WTC11 (cell line): Measurements from ENCODE around the gene TMEM87A. TPM values are rescaled to one million over a fixed set of nuclear protein-coding genes. Genes with fewer than 3 reads are reported as not detected.

Experiments used
- ATAC-seq: fragments of 200-7000 bp; cut with Tn5 transposase; 2 replicates; pipeline ENCODE4 v1.10.0; 2021; ENCODE audit warnings: mild to moderate bottlenecking, moderate library complexity
- CTCF ChIA-PET: fragments of 300-600 bp; sonication (Branson Sonifier 250); formaldehyde crosslinking; loops from one replicate; lab custom pipeline; 2021; ENCODE audit warnings: antibody characterized with exemption; lab: Charles Lee
- POLR2A ChIA-PET: fragments of 350-600 bp; sonication (Branson Sonifier 250); formaldehyde crosslinking; loops from one replicate; lab custom pipeline; 2021; ENCODE audit warnings: antibody characterized with exemption; lab: Charles Lee
- DNase-seq: peaks from one replicate; pipeline ENCODE4 v3.0.0; 2021; ENCODE audit warnings: low spot score
- H3K27ac Mint-ChIP-seq: 2 replicates; pipeline ENCODE4 v1.8.0; 2021; ENCODE audit warnings: mixed read lengths
- H3K27me3 Mint-ChIP-seq: 2 replicates; pipeline ENCODE4 v1.8.0; 2021; ENCODE audit warnings: low read depth, mild to moderate bottlenecking, moderate library complexity, mixed read lengths
- H3K36me3 Mint-ChIP-seq: 2 replicates; pipeline ENCODE4 v1.8.0; 2021; ENCODE audit warnings: mixed read lengths
- H3K4me1 Mint-ChIP-seq: 2 replicates; pipeline ENCODE4 v1.8.0; 2022; ENCODE audit warnings: mixed read lengths
- H3K4me3 Mint-ChIP-seq: 2 replicates; pipeline ENCODE4 v1.8.0; 2021; ENCODE audit warnings: mild to moderate bottlenecking, moderate library complexity, mixed read lengths
- H3K9me3 Mint-ChIP-seq: 2 replicates; pipeline ENCODE4 v1.8.0; 2021; ENCODE audit warnings: mixed read lengths
- ATF1 ChIP-seq: sonication (generic); formaldehyde crosslinking; IDR thresholded peaks from 2 replicates; pipeline ENCODE4 v1.8.1; 2023; ENCODE audit warnings: mild to moderate bottlenecking, moderate library complexity, missing genetic modification reagents
- CBFB ChIP-seq: sonication (generic); formaldehyde crosslinking; IDR thresholded peaks from 2 replicates; pipeline ENCODE4 v1.8.1; 2022; ENCODE audit warnings: mild to moderate bottlenecking, low read depth, missing genetic modification reagents
- ESRRA ChIP-seq: sonication (generic); formaldehyde crosslinking; IDR thresholded peaks from 2 replicates; pipeline ENCODE4 v1.8.1; 2022; ENCODE audit warnings: mild to moderate bottlenecking, missing genetic modification reagents, borderline replicate concordance
- GTF2I ChIP-seq: fragments of 250-450 bp; sonication (Bioruptor Pico); conservative IDR thresholded peaks from 2 replicates; pipeline ENCODE4 v1.4.0; 2021; ENCODE audit warnings: mild to moderate bottlenecking
- JAZF1 ChIP-seq: fragments of 250-450 bp; sonication (Bioruptor Pico); IDR thresholded peaks from 2 replicates; pipeline ENCODE4 v1.9.0; 2021; ENCODE audit warnings: moderate library complexity, mild to moderate bottlenecking, inconsistent platforms
- MYBL2 ChIP-seq: sonication (generic); formaldehyde crosslinking; IDR thresholded peaks from 2 replicates; pipeline ENCODE4 v1.8.1; 2023; ENCODE audit warnings: mild to moderate bottlenecking, moderate library complexity, missing genetic modification reagents
- NFE2L1 ChIP-seq: sonication (generic); formaldehyde crosslinking; IDR thresholded peaks from 2 replicates; pipeline ENCODE4 v1.8.1; 2023; ENCODE audit warnings: missing genetic modification reagents
- NFYB ChIP-seq: sonication (generic); formaldehyde crosslinking; conservative IDR thresholded peaks from 2 replicates; pipeline ENCODE4 v1.8.0; 2022; ENCODE audit warnings: low read depth, missing genetic modification reagents
- SOX15 ChIP-seq: fragments of 250-450 bp; sonication (Bioruptor Pico); IDR thresholded peaks from 2 replicates; pipeline ENCODE4 v1.9.0; 2021; ENCODE audit warnings: mild to moderate bottlenecking
- TCF7 ChIP-seq: sonication (generic); formaldehyde crosslinking; IDR thresholded peaks from 2 replicates; pipeline ENCODE4 v1.8.0; 2022; ENCODE audit warnings: mild to moderate bottlenecking, low read depth, missing genetic modification reagents, moderate library complexity
- ZNF423 ChIP-seq: fragments of 250-450 bp; sonication (Bioruptor Pico); IDR thresholded peaks from 2 replicates; pipeline ENCODE4 v2.1.2; 2022; ENCODE audit warnings: mild to moderate bottlenecking, moderate library complexity
- total RNA-seq: library from RNA; stranded (reverse); gene quantifications from 3 replicates; pipeline ENCODE4 v1.2.3, GENCODE V29; 2021
- TF ChIP-seq, protein P1 (sequence below): sonication (generic); formaldehyde crosslinking; IDR thresholded peaks from 2 replicates; pipeline ENCODE4 v1.8.0; 2022; ENCODE audit warnings: mild to moderate bottlenecking, missing genetic modification reagents
- TF ChIP-seq, protein P2 (sequence below): fragments of 250-450 bp; sonication (Bioruptor Pico); IDR thresholded peaks from 2 replicates; pipeline ENCODE4 v1.9.0; 2021; ENCODE audit warnings: mild to moderate bottlenecking
- TF ChIP-seq, protein P3 (sequence below): sonication (generic); formaldehyde crosslinking; IDR thresholded peaks from 2 replicates; pipeline ENCODE4 v1.8.0; 2023; ENCODE audit warnings: mild to moderate bottlenecking, missing genetic modification reagents
- TF ChIP-seq, protein P4 (sequence below): sonication (generic); formaldehyde crosslinking; IDR thresholded peaks from 2 replicates; pipeline ENCODE4 v1.8.1; 2022; ENCODE audit warnings: low read depth, mild to moderate bottlenecking, moderate library complexity, missing genetic modification reagents, borderline replicate concordance
- TF ChIP-seq, protein P5 (sequence below): sonication (generic); formaldehyde crosslinking; IDR thresholded peaks from 2 replicates; pipeline ENCODE4 v1.8.1; 2022; ENCODE audit warnings: low read depth, missing genetic modification reagents, borderline replicate concordance
- TF ChIP-seq, protein P6 (sequence below): sonication (generic); formaldehyde crosslinking; IDR thresholded peaks from 2 replicates; pipeline ENCODE4 v1.8.0; 2022; ENCODE audit warnings: mild to moderate bottlenecking, missing genetic modification reagents
- TF ChIP-seq, protein P7 (sequence below): sonication (generic); formaldehyde crosslinking; IDR thresholded peaks from 2 replicates; pipeline ENCODE4 v1.8.1; 2023; ENCODE audit warnings: mild to moderate bottlenecking, missing genetic modification reagents, moderate library complexity
- TF ChIP-seq, protein P8 (sequence below): sonication (generic); formaldehyde crosslinking; IDR thresholded peaks from 2 replicates; pipeline ENCODE4 v1.8.1; 2022; ENCODE audit warnings: mild to moderate bottlenecking, moderate library complexity, missing genetic modification reagents
- TF ChIP-seq, protein P9 (sequence below): sonication (generic); formaldehyde crosslinking; IDR thresholded peaks from 2 replicates; pipeline ENCODE4 v1.8.0; 2022; ENCODE audit warnings: mild to moderate bottlenecking, missing genetic modification reagents

TMEM87A gene
- total RNA-seq, 1 experiment from 2014 or later, result 32.4 TPM

DNA sequence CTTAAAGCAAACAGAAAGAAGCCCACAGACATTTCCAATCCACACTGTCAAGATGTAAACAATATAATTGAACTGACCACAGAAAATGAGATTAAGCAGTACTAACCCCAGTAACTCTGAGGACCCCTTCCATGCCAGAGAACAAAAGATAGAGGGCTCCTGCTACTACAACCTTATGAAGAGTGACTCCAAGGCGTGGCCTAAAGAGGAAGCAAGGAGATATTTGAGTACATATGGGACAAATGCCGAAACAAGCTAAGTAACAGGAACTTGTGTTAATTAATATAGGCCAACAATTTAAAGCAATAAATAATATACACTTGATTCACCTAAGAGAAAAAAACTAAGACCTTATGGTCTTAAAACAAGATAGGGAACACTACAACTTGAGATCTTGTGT is 40.1 kb downstream of the TMEM87A start:
- Mint-ChIP-seq H3K27me3 (no peaks in the 10 kb centered on the region), H3K4me1 (no peaks in the 10 kb centered on the region), H3K36me3 (peaks cover 20% of the 10 kb centered on the region), H3K27ac (no peak overlapping the region), H3K4me3 (no peak overlapping the region), H3K9me3 (no peaks in the 10 kb centered on the region)
- ATAC-seq (no peak), DNase-seq (no peak)
- POLR2A ChIA-PET, result no interaction called here
- no peak for TF ChIP-seq JAZF1 (CRISPR knock-in tag)
- CTCF ChIA-PET, result interaction anchor here (1.4 kb wide), 1 partner anchor 152 kb away, joined by 4 read pairs; no protein-coding TSS in a partner anchor

DNA sequence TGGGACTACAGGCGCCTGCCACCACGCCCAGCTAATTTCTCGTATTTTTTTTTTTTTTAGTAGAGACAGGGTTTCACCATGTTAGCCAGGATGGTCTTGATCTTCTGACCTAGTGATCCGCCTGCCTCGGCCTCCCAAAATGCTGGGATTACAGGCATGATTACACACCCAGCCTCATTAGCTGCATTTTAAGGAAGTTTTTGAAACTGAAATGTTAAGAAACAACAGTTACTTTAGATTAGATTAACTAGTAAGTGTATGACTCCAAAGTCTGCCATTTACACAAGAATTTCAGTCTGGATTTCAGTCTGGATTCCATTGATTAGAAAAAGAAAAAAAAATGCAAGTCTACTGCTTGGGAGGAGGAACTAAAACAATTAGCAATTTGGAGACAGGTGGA is 40.6 kb downstream of the TMEM87A start:
- H3K4me1 Mint-ChIP-seq, result no peaks in the 10 kb centered on the region
- no peak for DNase-seq
- TF ChIP-seq NFYB (CRISPR knock-in tag), result no peak
- TF ChIP-seq GTF2I, result no peak
- TF ChIP-seq ATF1 (CRISPR knock-in tag), result no peak
- no peak for TF ChIP-seq ZNF423 (CRISPR knock-in tag)
- TF ChIP-seq, protein P1, sequence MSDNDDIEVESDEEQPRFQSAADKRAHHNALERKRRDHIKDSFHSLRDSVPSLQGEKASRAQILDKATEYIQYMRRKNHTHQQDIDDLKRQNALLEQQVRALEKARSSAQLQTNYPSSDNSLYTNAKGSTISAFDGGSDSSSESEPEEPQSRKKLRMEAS (CRISPR knock-in tag), result no peak
- TF ChIP-seq, protein P2, sequence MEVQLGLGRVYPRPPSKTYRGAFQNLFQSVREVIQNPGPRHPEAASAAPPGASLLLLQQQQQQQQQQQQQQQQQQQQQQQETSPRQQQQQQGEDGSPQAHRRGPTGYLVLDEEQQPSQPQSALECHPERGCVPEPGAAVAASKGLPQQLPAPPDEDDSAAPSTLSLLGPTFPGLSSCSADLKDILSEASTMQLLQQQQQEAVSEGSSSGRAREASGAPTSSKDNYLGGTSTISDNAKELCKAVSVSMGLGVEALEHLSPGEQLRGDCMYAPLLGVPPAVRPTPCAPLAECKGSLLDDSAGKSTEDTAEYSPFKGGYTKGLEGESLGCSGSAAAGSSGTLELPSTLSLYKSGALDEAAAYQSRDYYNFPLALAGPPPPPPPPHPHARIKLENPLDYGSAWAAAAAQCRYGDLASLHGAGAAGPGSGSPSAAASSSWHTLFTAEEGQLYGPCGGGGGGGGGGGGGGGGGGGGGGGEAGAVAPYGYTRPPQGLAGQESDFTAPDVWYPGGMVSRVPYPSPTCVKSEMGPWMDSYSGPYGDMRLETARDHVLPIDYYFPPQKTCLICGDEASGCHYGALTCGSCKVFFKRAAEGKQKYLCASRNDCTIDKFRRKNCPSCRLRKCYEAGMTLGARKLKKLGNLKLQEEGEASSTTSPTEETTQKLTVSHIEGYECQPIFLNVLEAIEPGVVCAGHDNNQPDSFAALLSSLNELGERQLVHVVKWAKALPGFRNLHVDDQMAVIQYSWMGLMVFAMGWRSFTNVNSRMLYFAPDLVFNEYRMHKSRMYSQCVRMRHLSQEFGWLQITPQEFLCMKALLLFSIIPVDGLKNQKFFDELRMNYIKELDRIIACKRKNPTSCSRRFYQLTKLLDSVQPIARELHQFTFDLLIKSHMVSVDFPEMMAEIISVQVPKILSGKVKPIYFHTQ (CRISPR knock-in tag), result no peak
- no peak for TF ChIP-seq SOX15 (CRISPR knock-in tag)
- TF ChIP-seq, protein P3, sequence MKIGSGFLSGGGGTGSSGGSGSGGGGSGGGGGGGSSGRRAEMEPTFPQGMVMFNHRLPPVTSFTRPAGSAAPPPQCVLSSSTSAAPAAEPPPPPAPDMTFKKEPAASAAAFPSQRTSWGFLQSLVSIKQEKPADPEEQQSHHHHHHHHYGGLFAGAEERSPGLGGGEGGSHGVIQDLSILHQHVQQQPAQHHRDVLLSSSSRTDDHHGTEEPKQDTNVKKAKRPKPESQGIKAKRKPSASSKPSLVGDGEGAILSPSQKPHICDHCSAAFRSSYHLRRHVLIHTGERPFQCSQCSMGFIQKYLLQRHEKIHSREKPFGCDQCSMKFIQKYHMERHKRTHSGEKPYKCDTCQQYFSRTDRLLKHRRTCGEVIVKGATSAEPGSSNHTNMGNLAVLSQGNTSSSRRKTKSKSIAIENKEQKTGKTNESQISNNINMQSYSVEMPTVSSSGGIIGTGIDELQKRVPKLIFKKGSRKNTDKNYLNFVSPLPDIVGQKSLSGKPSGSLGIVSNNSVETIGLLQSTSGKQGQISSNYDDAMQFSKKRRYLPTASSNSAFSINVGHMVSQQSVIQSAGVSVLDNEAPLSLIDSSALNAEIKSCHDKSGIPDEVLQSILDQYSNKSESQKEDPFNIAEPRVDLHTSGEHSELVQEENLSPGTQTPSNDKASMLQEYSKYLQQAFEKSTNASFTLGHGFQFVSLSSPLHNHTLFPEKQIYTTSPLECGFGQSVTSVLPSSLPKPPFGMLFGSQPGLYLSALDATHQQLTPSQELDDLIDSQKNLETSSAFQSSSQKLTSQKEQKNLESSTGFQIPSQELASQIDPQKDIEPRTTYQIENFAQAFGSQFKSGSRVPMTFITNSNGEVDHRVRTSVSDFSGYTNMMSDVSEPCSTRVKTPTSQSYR (CRISPR knock-in tag), result no peak
- TF ChIP-seq, protein P4, sequence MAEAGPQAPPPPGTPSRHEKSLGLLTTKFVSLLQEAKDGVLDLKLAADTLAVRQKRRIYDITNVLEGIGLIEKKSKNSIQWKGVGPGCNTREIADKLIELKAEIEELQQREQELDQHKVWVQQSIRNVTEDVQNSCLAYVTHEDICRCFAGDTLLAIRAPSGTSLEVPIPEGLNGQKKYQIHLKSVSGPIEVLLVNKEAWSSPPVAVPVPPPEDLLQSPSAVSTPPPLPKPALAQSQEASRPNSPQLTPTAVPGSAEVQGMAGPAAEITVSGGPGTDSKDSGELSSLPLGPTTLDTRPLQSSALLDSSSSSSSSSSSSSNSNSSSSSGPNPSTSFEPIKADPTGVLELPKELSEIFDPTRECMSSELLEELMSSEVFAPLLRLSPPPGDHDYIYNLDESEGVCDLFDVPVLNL, result no peak
- TF ChIP-seq CBFB (CRISPR knock-in tag), result no peak
- TF ChIP-seq, protein P5, sequence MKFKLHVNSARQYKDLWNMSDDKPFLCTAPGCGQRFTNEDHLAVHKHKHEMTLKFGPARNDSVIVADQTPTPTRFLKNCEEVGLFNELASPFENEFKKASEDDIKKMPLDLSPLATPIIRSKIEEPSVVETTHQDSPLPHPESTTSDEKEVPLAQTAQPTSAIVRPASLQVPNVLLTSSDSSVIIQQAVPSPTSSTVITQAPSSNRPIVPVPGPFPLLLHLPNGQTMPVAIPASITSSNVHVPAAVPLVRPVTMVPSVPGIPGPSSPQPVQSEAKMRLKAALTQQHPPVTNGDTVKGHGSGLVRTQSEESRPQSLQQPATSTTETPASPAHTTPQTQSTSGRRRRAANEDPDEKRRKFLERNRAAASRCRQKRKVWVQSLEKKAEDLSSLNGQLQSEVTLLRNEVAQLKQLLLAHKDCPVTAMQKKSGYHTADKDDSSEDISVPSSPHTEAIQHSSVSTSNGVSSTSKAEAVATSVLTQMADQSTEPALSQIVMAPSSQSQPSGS, result no peak
- TF ChIP-seq, protein P6, sequence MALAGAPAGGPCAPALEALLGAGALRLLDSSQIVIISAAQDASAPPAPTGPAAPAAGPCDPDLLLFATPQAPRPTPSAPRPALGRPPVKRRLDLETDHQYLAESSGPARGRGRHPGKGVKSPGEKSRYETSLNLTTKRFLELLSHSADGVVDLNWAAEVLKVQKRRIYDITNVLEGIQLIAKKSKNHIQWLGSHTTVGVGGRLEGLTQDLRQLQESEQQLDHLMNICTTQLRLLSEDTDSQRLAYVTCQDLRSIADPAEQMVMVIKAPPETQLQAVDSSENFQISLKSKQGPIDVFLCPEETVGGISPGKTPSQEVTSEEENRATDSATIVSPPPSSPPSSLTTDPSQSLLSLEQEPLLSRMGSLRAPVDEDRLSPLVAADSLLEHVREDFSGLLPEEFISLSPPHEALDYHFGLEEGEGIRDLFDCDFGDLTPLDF (CRISPR knock-in tag), result no peak
- TF ChIP-seq, protein P7, sequence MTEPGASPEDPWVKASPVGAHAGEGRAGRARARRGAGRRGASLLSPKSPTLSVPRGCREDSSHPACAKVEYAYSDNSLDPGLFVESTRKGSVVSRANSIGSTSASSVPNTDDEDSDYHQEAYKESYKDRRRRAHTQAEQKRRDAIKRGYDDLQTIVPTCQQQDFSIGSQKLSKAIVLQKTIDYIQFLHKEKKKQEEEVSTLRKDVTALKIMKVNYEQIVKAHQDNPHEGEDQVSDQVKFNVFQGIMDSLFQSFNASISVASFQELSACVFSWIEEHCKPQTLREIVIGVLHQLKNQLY, result no peak
- TF ChIP-seq, protein P8, sequence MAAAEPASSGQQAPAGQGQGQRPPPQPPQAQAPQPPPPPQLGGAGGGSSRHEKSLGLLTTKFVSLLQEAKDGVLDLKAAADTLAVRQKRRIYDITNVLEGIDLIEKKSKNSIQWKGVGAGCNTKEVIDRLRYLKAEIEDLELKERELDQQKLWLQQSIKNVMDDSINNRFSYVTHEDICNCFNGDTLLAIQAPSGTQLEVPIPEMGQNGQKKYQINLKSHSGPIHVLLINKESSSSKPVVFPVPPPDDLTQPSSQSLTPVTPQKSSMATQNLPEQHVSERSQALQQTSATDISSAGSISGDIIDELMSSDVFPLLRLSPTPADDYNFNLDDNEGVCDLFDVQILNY, result no peak
- no peak for TF ChIP-seq TCF7 (CRISPR knock-in tag)
- no peak for TF ChIP-seq ESRRA (CRISPR knock-in tag)
- TF ChIP-seq, protein P9, sequence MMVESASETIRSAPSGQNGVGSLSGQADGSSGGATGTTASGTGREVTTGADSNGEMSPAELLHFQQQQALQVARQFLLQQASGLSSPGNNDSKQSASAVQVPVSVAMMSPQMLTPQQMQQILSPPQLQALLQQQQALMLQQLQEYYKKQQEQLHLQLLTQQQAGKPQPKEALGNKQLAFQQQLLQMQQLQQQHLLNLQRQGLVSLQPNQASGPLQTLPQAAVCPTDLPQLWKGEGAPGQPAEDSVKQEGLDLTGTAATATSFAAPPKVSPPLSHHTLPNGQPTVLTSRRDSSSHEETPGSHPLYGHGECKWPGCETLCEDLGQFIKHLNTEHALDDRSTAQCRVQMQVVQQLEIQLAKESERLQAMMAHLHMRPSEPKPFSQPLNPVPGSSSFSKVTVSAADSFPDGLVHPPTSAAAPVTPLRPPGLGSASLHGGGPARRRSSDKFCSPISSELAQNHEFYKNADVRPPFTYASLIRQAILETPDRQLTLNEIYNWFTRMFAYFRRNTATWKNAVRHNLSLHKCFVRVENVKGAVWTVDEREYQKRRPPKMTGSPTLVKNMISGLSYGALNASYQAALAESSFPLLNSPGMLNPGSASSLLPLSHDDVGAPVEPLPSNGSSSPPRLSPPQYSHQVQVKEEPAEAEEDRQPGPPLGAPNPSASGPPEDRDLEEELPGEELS, result no peak
- TF ChIP-seq MYBL2 (CRISPR knock-in tag), result no peak
- no peak for TF ChIP-seq NFE2L1 (CRISPR knock-in tag)
- TF ChIP-seq, all 79 proteins: peak for 0
- H3K36me3 Mint-ChIP-seq, result peaks cover 20% of the 10 kb centered on the region
- H3K9me3 Mint-ChIP-seq, result no peaks in the 10 kb centered on the region
- POLR2A ChIA-PET, result no interaction called here
- no peak overlapping the region for H3K4me3 Mint-ChIP-seq
- CTCF ChIA-PET, result interaction anchor here (1.4 kb wide), 1 partner anchor 153 kb away, joined by 4 read pairs; no protein-coding TSS in a partner anchor
- H3K27ac Mint-ChIP-seq, result no peak overlapping the region
- ATAC-seq, result no peak
- no peaks in the 10 kb centered on the region for H3K27me3 Mint-ChIP-seq
